GM12874 (cell line): ENCODE measurements around the gene SNX32.

Experiments used
- TF ChIP-seq, protein P1 (sequence below): IDR thresholded peaks from 2 replicates; pipeline ENCODE4 v1.5.1; 2011; ENCODE audit warnings: low read depth, mild to moderate bottlenecking, control low read depth, low read length, moderate library complexity; ENCODE audit not compliant: insufficient read depth

SNX32 gene

DNA sequence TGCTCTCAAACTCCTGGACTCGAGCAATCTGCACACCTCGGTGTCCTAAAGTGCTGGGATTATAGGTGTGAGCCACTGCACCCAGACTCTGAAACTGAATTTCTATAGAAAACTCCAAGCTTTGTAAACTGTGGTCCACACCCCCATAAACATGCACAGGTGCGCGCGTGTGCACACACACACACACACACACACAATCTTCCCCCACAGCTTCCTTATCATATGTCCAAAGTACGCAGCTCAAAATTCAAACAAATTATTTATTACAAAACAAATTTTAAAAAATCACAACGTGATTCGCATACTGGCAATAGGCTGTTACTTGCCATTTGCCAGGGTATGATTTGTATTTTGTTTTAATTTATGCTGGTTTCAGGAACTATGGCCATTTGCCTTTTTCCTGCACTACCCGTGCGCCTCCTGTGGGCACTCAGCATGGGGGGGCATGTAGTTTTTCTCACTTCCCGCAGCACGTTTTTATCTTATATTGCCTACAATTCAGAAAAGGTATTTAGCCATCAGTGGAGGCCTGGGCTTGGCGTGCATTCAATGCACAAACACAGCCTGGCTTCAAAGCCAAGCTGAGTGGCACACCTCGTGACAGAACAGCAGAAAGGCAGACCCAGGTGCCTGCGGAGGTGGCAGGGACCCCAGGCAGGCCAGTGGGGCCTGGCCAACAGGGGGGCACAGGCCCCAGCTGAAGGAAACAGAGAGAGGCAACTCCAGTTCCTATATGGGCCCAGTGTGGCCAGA, 10.8 kb upstream of the SNX32 start:
- TF ChIP-seq, protein P1, sequence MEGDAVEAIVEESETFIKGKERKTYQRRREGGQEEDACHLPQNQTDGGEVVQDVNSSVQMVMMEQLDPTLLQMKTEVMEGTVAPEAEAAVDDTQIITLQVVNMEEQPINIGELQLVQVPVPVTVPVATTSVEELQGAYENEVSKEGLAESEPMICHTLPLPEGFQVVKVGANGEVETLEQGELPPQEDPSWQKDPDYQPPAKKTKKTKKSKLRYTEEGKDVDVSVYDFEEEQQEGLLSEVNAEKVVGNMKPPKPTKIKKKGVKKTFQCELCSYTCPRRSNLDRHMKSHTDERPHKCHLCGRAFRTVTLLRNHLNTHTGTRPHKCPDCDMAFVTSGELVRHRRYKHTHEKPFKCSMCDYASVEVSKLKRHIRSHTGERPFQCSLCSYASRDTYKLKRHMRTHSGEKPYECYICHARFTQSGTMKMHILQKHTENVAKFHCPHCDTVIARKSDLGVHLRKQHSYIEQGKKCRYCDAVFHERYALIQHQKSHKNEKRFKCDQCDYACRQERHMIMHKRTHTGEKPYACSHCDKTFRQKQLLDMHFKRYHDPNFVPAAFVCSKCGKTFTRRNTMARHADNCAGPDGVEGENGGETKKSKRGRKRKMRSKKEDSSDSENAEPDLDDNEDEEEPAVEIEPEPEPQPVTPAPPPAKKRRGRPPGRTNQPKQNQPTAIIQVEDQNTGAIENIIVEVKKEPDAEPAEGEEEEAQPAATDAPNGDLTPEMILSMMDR: no peak

- TF ChIP-seq, protein P1: no peak
Measured at GRCh38 chr11:65826984-65827735, 6.6 kb upstream of the SNX32 start.

DNA sequence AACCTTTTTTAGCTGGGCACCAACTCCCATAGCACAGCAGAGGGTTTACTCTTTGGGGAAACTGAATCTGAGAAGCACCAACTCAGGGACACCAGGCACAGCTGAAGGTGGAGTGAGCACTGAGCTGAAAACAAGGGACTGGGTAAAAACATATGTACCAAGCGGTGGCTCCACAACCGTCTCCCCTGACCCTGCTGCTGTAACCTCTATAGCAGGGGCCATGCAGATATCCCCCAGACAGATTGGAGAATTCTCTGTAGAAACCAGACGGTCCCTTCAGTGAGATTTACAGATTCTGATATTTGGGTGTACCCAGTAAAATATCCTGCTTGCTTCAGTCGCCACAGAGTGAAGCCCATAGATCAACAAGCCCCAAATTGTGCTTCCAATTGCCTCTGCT, 4.3 kb upstream of the SNX32 start:
- TF ChIP-seq, protein P1: no peak

- TF ChIP-seq, protein P1: no peak
Measured at GRCh38 chr11:65834202-65834601, 439 bp downstream of the SNX32 start.

- TF ChIP-seq, protein P1: no peak
Measured at GRCh38 chr11:65842144-65842543, 8.4 kb downstream of the SNX32 start.

- TF ChIP-seq, protein P1: no peak
Measured at GRCh38 chr11:65843811-65844210, 10.0 kb downstream of the SNX32 start.

- TF ChIP-seq, protein P1: no peak
Measured at GRCh38 chr11:65844231-65844872, 10.6 kb downstream of the SNX32 start.
